Gastroesophageal sphincter (tissue), 4 donors: ENCODE measurements around the gene LRRC3. TPM values are rescaled to one million over a fixed set of nuclear protein-coding genes. Genes with fewer than 3 reads are reported as not detected.

Experiments
- ATAC-seq: fragments of 150-250 bp; one replicate; pipeline ENCODE4 v1.9.1; 2016; ENCODE audit warnings: mild to moderate bottlenecking, moderate library complexity
- H3K27ac ChIP-seq, 4 donors: fragments of 200-600 bp; sonication (generic) in 3 of 4; 1 replicate in 3 of 4; 2 replicates in 1 of 4; pipeline ENCODE4 v1.5.1; 2016 to 2019
- H3K27me3 ChIP-seq: fragments of 200-600 bp; sonication (generic); one replicate; pipeline ENCODE4 v1.5.1; 2019
- H3K36me3 ChIP-seq, 2 donors: fragments of 200-600 bp; sonication (generic); one replicate each; pipeline ENCODE4 v1.5.1; 2019; ENCODE audit warnings: control low read depth in 1 of 2
- H3K4me1 ChIP-seq, 3 donors: fragments of 200-600 bp; sonication (generic); 1 replicate in 2 of 3; 2 replicates in 1 of 3; pipeline ENCODE4 v1.5.1; 2016 to 2019; ENCODE audit warnings: control low read depth in 2 of 3
- H3K4me3 ChIP-seq, 2 donors: fragments of 200-600 bp; sonication (generic); one replicate each; pipeline ENCODE4 v1.5.1; 2019; ENCODE audit warnings: mild to moderate bottlenecking in 1 of 2, moderate library complexity in 1 of 2
- H3K9me3 ChIP-seq, 3 donors: fragments of 200-600 bp; sonication (generic); one replicate each; pipeline ENCODE4 v1.5.1; 2017 to 2019; ENCODE audit warnings: control low read depth in 2 of 3
- EP300 ChIP-seq: sonication (generic); formaldehyde crosslinking; IDR thresholded peaks from one replicate; pipeline ENCODE4 v1.6.1; 2017; ENCODE audit warnings: antibody characterized with exemption, mild to moderate bottlenecking
- POLR2A ChIP-seq, 2 donors: fragments of 450-650 bp; IDR thresholded peaks; one replicate each; pipeline ENCODE4 v1.6.1; 2017; ENCODE audit warnings: antibody characterized with exemption in 2 of 2, mild to moderate bottlenecking in 2 of 2, moderate library complexity in 1 of 2
- POLR2AphosphoS5 ChIP-seq: sonication (generic); formaldehyde crosslinking; IDR thresholded peaks from one replicate; pipeline ENCODE4 v1.6.1; 2017; ENCODE audit warnings: antibody characterized with exemption
- WGBS, 2 donors: methylation state at CpG; one replicate each; pipeline ENCODE4 v1.1.5; 2018; ENCODE audit warnings: low coverage in 1 of 2; 5-methylcytosine and 5-hydroxymethylcytosine counted together
- total RNA-seq, 4 donors: library from RNA; depleted of rRNA; stranded (reverse); fragments of >200 nt; gene quantifications; one replicate each; pipeline ENCODE4 v1.1.0, GENCODE V29; 2016
- TF ChIP-seq, protein P1 (sequence below), 4 experiments: fragments of 200-600 bp in 2 of 4; fragments of 450-650 bp in 2 of 4; sonication (generic) in 1 of 4; IDR thresholded peaks; one replicate each; pipeline ENCODE4 v1.5.1; 2017 to 2019; ENCODE audit warnings: antibody characterized with exemption in 4 of 4, mild to moderate bottlenecking in 2 of 4, moderate library complexity in 2 of 4

Gene LRRC3
- total RNA-seq, 4 donors from 2014 or later: 2.7 to 8.3 (median 6.7) TPM

DNA sequence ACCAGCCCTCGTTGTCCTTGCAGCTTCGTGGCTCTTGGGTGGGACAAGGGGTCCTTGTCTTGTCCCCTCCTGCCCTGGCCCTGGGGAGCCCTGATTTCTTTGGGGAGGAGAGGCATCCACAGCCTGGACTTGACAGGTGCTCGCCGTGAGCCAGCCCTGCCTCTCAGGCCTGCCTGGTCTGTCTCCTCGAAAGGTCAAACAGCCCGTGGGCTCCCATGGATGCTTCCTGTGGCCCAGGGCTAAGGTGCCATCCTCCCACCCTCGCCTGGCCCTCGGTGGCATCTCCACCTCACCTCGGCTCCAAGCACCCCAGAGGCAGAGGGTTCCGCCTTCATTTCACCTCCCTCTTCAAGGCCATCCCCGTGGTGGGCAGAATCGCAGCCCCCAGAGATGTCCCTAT lies 9.0 kb downstream of the LRRC3 start:
- no peaks in the 10 kb centered on the region for H3K9me3 ChIP-seq
- TF ChIP-seq, protein P1, sequence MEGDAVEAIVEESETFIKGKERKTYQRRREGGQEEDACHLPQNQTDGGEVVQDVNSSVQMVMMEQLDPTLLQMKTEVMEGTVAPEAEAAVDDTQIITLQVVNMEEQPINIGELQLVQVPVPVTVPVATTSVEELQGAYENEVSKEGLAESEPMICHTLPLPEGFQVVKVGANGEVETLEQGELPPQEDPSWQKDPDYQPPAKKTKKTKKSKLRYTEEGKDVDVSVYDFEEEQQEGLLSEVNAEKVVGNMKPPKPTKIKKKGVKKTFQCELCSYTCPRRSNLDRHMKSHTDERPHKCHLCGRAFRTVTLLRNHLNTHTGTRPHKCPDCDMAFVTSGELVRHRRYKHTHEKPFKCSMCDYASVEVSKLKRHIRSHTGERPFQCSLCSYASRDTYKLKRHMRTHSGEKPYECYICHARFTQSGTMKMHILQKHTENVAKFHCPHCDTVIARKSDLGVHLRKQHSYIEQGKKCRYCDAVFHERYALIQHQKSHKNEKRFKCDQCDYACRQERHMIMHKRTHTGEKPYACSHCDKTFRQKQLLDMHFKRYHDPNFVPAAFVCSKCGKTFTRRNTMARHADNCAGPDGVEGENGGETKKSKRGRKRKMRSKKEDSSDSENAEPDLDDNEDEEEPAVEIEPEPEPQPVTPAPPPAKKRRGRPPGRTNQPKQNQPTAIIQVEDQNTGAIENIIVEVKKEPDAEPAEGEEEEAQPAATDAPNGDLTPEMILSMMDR (IDR thresholded peaks at IDR 0.05): no peak
- TF ChIP-seq POLR2A (IDR thresholded peaks at IDR 0.05) (no peak), POLR2AphosphoS5 (no peak), EP300 (no peak)
- H3K4me1 ChIP-seq: peaks cover 0 to 8% (median 0%) of the 10 kb centered on the region in 3 donors
- no peaks in the 10 kb centered on the region for H3K27me3 ChIP-seq
- no peak for ATAC-seq
- no peak overlapping the region for H3K27ac ChIP-seq
- H3K36me3 ChIP-seq: peaks cover 0 to 7% of the 10 kb centered on the region in 2 donors
- WGBS, 2 donors: 100% methylated on average over 1 of the region's 12 CpGs; no CpG with 5 or more reads in 1 of the 2 donors
- no peak overlapping the region for H3K4me3 ChIP-seq

DNA sequence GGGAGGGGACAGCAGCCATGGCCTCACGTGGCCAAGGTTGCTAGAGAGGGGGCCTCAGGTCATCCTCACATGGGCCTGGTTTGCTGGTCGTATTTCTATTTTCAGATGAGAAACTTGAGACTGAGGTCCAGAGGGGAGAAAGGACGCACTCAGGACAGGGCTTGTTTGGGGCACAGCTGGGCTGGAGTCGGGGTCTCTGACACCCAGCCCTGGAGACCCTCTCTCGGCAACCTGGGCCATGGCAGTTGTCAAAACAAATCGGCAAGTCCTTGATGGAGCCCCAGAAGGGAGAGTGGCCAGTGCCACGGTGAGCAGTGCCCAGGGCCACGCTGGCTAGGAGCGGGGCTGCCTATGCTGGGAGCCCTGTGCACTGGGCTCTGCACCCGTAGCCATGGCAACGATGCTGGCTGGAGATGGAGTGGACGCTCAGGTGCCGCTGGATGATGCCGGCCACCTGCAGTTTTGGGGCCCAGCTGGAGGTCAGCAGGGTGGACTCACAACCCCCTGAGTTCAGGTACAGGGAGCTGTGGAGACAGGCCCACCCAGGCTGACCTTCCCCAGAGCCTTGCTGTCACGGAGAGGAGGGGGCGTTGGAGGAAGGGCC lies 11.1 kb downstream of the LRRC3 start:
- Histone ChIP-seq H3K27ac (no peak overlapping the region), H3K9me3 (no peaks in the 10 kb centered on the region), H3K27me3 (no peaks in the 10 kb centered on the region), H3K4me1 (peaks cover 0 to 8% (median 0%) of the 10 kb centered on the region in 3 donors), H3K4me3 (no peak overlapping the region), H3K36me3 (no peaks in the 10 kb centered on the region)
- no peak for TF ChIP-seq POLR2A (IDR thresholded peaks at IDR 0.05)
- no peak for TF ChIP-seq EP300
- TF ChIP-seq, protein P1 (IDR thresholded peaks at IDR 0.05): no peak
- no peak for TF ChIP-seq POLR2AphosphoS5
- no peak for ATAC-seq
- WGBS, 2 donors: 86% methylated on average over 2 of the region's 16 CpGs; no CpG with 5 or more reads in 1 of the 2 donors

DNA sequence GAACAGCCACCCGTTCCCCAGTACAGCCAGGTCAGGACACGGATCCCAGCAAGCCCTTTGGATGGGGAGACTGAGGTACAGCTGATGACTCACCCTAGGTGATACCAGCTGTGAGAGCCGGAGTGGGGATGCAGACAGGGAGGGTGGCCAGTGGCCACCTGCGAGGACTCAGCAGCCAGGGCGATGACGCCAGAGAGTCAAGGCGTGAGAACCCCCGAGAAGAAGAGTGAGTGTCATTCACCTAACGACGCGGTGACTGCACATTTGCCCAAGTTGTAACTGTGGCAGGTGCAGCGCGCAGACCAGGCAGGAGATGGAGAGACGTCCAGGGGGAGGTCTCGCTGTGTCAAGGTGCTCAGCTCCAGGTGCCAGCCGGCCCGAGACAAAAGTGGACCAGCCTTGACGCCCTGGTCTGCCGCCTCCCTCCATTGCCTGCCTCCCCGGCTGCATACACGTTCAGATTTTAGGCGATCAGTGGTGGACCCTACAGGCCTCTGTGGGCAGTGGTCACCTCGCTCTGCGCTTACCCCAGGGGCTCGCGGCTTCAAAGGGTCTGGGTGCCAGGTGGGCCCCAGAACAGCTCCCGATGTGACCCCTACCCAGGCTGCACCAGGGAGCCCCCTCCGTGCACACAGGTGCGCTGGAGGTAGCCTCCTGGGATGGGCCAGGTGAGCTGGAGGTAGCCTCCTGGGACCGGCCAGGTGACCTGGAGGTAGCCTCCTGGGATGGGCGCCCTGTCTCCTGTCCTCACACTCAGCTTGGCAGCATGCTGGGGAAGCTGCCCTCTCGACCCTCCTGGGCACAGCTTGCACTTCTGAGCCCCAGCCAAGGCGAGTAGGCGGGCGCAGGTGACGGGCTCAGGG lies 11.9 kb downstream of the LRRC3 start:
- WGBS, 2 donors: 85 to 97% methylated on average over 4 to 15 of the region's 36 CpGs
- Histone ChIP-seq H3K4me1 (peaks cover 0 to 8% (median 0%) of the 10 kb centered on the region in 3 donors), H3K27ac (no peak overlapping the region), H3K36me3 (no peaks in the 10 kb centered on the region), H3K27me3 (no peaks in the 10 kb centered on the region), H3K4me3 (no peak overlapping the region), H3K9me3 (no peaks in the 10 kb centered on the region)
- ATAC-seq: no peak
- TF ChIP-seq POLR2A (IDR thresholded peaks at IDR 0.05) (no peak), EP300 (no peak), POLR2AphosphoS5 (no peak)
- TF ChIP-seq, protein P1 (IDR thresholded peaks at IDR 0.05): no peak

DNA sequence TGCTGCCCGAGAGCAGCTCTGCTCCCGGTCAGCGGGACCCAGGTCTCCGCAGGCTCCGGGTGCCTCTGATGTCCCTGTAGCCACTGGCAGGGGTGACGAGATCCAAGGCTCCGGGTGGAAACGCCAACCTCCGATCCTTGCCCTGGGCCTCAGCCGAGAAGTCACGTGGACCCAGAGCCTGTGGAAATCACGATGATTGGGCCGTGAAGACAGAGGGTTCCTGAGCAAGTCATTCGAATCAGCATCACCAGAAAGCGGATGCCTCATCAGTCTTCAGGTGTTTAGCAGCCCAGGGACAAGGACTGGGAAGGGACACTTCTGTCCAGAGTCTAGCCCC lies 12.5 kb downstream of the LRRC3 start:
- Histone ChIP-seq H3K27me3 (no peaks in the 10 kb centered on the region), H3K27ac (no peak overlapping the region), H3K9me3 (no peaks in the 10 kb centered on the region), H3K4me1 (peaks cover 0 to 8% (median 0%) of the 10 kb centered on the region in 3 donors), H3K36me3 (no peaks in the 10 kb centered on the region), H3K4me3 (no peak overlapping the region)
- no CpG with 5 or more reads among the region's 15 CpGs for WGBS, 2 donors
- TF ChIP-seq POLR2A (IDR thresholded peaks at IDR 0.05): no peak
- no peak for TF ChIP-seq EP300
- TF ChIP-seq, protein P1 (IDR thresholded peaks at IDR 0.05): no peak
- no peak for TF ChIP-seq POLR2AphosphoS5
- ATAC-seq: no peak

DNA sequence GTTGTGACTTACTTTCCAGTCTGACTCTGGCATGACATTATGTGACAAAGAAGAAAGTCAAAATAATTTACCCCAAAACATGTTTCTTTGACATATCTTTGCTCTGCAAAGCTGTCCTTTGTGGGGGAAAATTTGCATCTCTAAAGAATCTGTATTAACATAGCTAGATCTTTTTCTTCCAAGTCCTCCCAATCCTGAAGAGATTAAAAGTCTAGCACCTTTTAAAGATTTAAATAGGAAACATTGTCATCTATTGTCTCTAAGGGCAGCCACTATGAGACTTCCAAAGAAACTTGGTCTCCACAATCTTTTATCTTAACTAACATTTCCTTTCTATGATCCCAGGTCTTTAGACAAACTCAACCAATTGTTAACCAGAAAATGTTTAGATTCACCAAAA lies 16.0 kb downstream of the LRRC3 start:
- no peak for TF ChIP-seq POLR2A (IDR thresholded peaks at IDR 0.05)
- H3K27me3 ChIP-seq: no peaks in the 10 kb centered on the region
- H3K4me1 ChIP-seq: no peaks in the 10 kb centered on the region
- no peak overlapping the region for H3K27ac ChIP-seq
- H3K9me3 ChIP-seq: no peaks in the 10 kb centered on the region
- no peak for ATAC-seq
- peaks cover 0 to 3% of the 10 kb centered on the region in 2 donors for H3K36me3 ChIP-seq
- no peak overlapping the region for H3K4me3 ChIP-seq
